ENCODE measurements around the gene ZIK1. TPM values are rescaled to one million over a fixed set of nuclear protein-coding genes. Genes with fewer than 3 reads are reported as not detected.
A peak's percentile ranks its signal among the peaks of the same experiment; 100 is the strongest.

Gene ZIK1
- total and polyA plus RNA-seq, 2 of the 8 experiments (the other 6 are each of a cell fraction or from before 2014, with no cell fraction given): 19.4 to 36.5 TPM

- TF ChIP-seq CHD7 (IDR thresholded peaks at IDR 0.05; ENCODE audit: insufficient replicate concordance, low read length) (no peak), POLR2AphosphoS5 (IDR thresholded peaks at IDR 0.05; ENCODE audit: low read depth, low read length) (peak; percentile 62), MAX (IDR thresholded peaks at IDR 0.05) (peak; percentile 99)
Observed at GRCh38 chr19:57583521-57584416, at the start of gene ZIK1 (continued).

Measured in H1 (cell line).